CD4-positive, alpha-beta T cell treated with Interleukin-4 for 1 hour (primary cell): ENCODE measurements around the gene ZBTB34.

ENCODE experiments used
- DNase-seq, 2 donors: peaks; one replicate each; pipeline ENCODE4 v3.0.0-alpha.2; 2020 to 2022

ZBTB34 gene

GRCh38 chr9:126932871-126933321, 72.5 kb downstream of the ZBTB34 start:
- no peak for DNase-seq

DNA sequence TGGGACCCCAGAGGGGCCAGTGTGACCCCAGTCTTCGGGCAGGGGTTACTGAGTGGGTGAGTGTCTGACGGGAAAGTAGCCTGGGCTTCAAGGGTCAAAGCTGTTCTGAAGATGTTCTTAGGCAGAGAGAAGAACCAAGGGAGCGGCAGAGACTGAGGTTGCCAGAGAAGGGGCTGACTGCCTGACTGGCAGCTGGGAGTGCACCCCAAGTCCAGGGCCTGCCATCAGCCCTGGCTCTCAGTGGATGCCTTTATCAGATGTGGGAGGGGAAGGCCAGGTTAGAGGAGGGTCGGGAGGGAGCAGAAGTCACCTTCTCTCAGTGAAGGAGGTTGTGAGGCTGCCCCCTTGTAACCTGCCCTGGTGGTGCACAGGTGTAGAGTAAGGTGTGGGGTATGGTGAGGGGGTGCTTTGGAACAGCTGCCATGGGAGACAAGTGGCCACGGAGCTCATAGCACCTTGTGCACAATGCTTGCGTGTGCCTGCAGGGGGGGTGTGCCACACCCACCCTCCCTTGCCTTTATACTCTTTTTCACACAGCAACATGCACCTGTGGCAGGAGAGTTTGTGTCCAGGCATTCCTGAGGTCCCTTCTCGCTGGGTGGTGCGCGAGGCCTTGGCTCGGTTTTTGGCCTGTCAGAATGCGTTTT, 73.0 kb downstream of the ZBTB34 start:
- no peak for DNase-seq

DNA sequence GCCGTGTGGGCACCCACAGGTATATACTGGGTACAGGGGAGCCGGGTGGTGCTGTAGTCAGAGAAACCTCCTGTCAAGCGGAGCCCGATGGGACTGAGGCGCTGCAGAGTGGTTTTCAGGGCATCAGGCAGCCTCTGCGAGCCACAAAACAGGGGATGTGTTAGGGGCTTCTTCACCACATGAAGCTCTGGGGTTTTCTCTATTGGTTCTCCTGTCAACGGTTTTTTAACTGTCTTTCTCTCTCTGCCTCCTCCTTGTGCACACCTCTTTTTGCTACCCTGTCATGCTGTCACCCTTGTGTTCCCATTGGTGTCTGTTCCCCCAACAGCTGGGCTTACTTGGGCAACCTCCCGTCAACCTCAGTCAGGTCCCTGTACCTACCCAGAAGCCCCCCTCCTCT, 74.0 kb downstream of the ZBTB34 start:
- DNase-seq: no peak
